HepG2 (cell line): ENCODE measurements around the gene CD96.

Experiments
- CTCF ChIP-seq: sonication (generic); formaldehyde crosslinking; IDR thresholded peaks from 2 replicates; pipeline ENCODE4 v1.5.0; 2020; ENCODE audit warnings: mild to moderate bottlenecking, missing genetic modification reagents, moderate library complexity
- EZH2 ChIP-seq: conservative IDR thresholded peaks from 2 replicates; pipeline ENCODE4 v1.6.1; 2012; ENCODE audit warnings: mild to moderate bottlenecking, low read depth, low read length, moderate library complexity
- NR2C2 ChIP-seq: sonication (generic); formaldehyde crosslinking; IDR thresholded peaks from 2 replicates; pipeline ENCODE4 v1.4.0; 2020; ENCODE audit warnings: missing genetic modification reagents, mild to moderate bottlenecking, moderate library complexity, borderline replicate concordance
- RARG ChIP-seq: sonication (generic); formaldehyde crosslinking; IDR thresholded peaks from 2 replicates; pipeline ENCODE4 v1.4.0; 2020; ENCODE audit warnings: low read depth, mild to moderate bottlenecking, missing genetic modification reagents
- REST ChIP-seq, 2 experiments: IDR thresholded peaks; 2 replicates each; pipeline ENCODE4 v1.6.1; 2011 to 2012; ENCODE audit warnings: low read length in 2 of 2, borderline replicate concordance in 1 of 2, low read depth in 1 of 2, mild to moderate bottlenecking in 1 of 2, moderate library complexity in 1 of 2
- ZNF383 ChIP-seq: sonication (generic); formaldehyde crosslinking; IDR thresholded peaks from 2 replicates; pipeline ENCODE4 v1.4.0; 2020; ENCODE audit warnings: missing genetic modification reagents, mild to moderate bottlenecking, borderline replicate concordance

DNA sequence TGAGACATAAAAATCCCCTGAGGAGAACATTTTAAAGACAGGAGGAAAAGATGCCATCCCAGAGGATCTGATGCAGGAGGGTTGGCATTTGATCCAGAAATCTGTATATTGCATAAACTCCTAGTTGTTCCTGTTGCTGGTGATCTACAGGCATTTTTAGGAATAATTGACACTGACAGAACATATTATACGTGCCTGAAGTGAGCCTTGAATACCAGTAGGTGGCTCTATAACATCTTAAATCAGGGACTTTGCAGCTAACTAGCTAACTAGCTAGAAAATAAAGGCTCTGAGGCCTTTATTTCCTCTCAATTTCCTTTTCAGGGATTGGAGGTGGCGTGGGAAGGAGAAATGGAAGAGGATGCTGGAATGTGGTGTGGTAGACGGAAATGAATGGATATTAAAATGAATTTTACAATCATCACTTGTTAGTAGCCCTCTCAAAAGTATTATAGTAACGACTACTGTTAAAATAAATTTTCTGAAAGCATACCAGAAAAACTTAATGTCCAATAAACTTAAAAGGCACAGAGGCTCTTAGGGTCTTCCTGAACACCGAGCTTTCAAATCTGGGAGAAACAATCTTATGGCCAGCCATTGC is 127.0 kb downstream of the CD96 start:
- TF ChIP-seq EZH2 (no peak), CTCF (CRISPR knock-in tag) (peak; percentile 81), NR2C2 (CRISPR knock-in tag) (no peak), ZNF383 (CRISPR knock-in tag) (no peak), RARG (CRISPR knock-in tag) (no peak), REST (IDR thresholded peaks at IDR 0.05; ENCODE audit: borderline replicate concordance in 1 of 2, low read depth in 1 of 2, low read length in 2 of 2) (no peak)
